ENCODE measurements around the gene EFHC1. TPM values are rescaled to one million over a fixed set of nuclear protein-coding genes. Genes with fewer than 3 reads are reported as not detected.

EFHC1 gene
- polyA plus RNA-seq, 1 donor from 2014 or later, result 173 TPM

GRCh38 chr6:52389264-52389625 lies 30.9 kb upstream of the EFHC1 start:
- H3K9me2 ChIP-seq (ENCODE audit: insufficient read depth, low read length), result no peaks in the 10 kb centered on the region
- no peaks in the 10 kb centered on the region for H3K27me3 ChIP-seq (ENCODE audit: insufficient read depth, low read depth, low read length)
- H2AFZ ChIP-seq (ENCODE audit: low read depth, low read length), result no peak overlapping the region
- no peaks in the 10 kb centered on the region for H3K36me3 ChIP-seq (ENCODE audit: insufficient read depth, low read length)
- TF ChIP-seq CTCF (IDR thresholded peaks at IDR 0.05; ENCODE audit: poor library complexity, severe bottlenecking) (no peak), TAF1 (IDR thresholded peaks at IDR 0.05; ENCODE audit: low read depth) (no peak), EZH2 (IDR thresholded peaks at IDR 0.05; ENCODE audit: borderline replicate concordance, insufficient read depth, low read length, poor library complexity, severe bottlenecking) (no peak), REST (IDR thresholded peaks at IDR 0.05; ENCODE audit: borderline replicate concordance) (no peak), EP300 (conservative IDR thresholded peaks at IDR 0.05; ENCODE audit: poor library complexity, severe bottlenecking) (no peak), RAD21 (conservative IDR thresholded peaks at IDR 0.05) (no peak), POLR2AphosphoS5 (IDR thresholded peaks at IDR 0.05) (no peak)
- no peak overlapping the region for H3K4me3 ChIP-seq (ENCODE audit: low read length)
- H3K27ac ChIP-seq (ENCODE audit: low read length), result no peak overlapping the region
- no peaks in the 10 kb centered on the region for H4K20me1 ChIP-seq (ENCODE audit: insufficient read depth)
- H3K79me2 ChIP-seq (replicated peaks; ENCODE audit: insufficient read depth, low read length), result no peaks in the 10 kb centered on the region
- no peaks in the 10 kb centered on the region for H3F3A ChIP-seq (ENCODE audit: insufficient read depth, low read length, poor library complexity, severe bottlenecking)
- no peak overlapping the region for H3K9ac ChIP-seq (ENCODE audit: low read length)
- H3K9me3 ChIP-seq (ENCODE audit: low read length), result no peaks in the 10 kb centered on the region
- H3K4me2 ChIP-seq (ENCODE audit: low read length), result no peak overlapping the region

GRCh38 chr6:52389626-52390360 lies 30.3 kb upstream of the EFHC1 start:
- Histone ChIP-seq H3K36me3 (ENCODE audit: insufficient read depth, low read length) (no peaks in the 10 kb centered on the region), H2AFZ (ENCODE audit: low read depth, low read length) (no peak overlapping the region), H4K20me1 (ENCODE audit: insufficient read depth) (no peaks in the 10 kb centered on the region), H3K9ac (ENCODE audit: low read length) (no peak overlapping the region), H3F3A (ENCODE audit: insufficient read depth, low read length, poor library complexity, severe bottlenecking) (no peaks in the 10 kb centered on the region), H3K9me3 (ENCODE audit: low read length) (no peaks in the 10 kb centered on the region), H3K27ac (ENCODE audit: low read length) (no peak overlapping the region), H3K9me2 (ENCODE audit: insufficient read depth, low read length) (no peaks in the 10 kb centered on the region), H3K4me2 (ENCODE audit: low read length) (no peak overlapping the region), H3K4me3 (ENCODE audit: low read length) (no peak overlapping the region), H3K79me2 (replicated peaks; ENCODE audit: insufficient read depth, low read length) (no peaks in the 10 kb centered on the region), H3K27me3 (ENCODE audit: insufficient read depth, low read depth, low read length) (no peaks in the 10 kb centered on the region)
- no peak for TF ChIP-seq CTCF (IDR thresholded peaks at IDR 0.05; ENCODE audit: poor library complexity, severe bottlenecking)
- no peak for TF ChIP-seq REST (IDR thresholded peaks at IDR 0.05; ENCODE audit: borderline replicate concordance)
- TF ChIP-seq EP300 (conservative IDR thresholded peaks at IDR 0.05; ENCODE audit: poor library complexity, severe bottlenecking), result no peak
- no peak for TF ChIP-seq EZH2 (IDR thresholded peaks at IDR 0.05; ENCODE audit: borderline replicate concordance, insufficient read depth, low read length, poor library complexity, severe bottlenecking)
- no peak for TF ChIP-seq POLR2AphosphoS5 (IDR thresholded peaks at IDR 0.05)

All from neural cell (in vitro differentiated cells).